AG10803 (cell line): ENCODE measurements around the gene ANP32A.

Source experiments
- DNase-seq: peaks from one replicate; pipeline ENCODE4 v3.0.0; 2010; ENCODE audit warnings: low read depth
- H3K4me3 ChIP-seq: 2 replicates; pipeline ENCODE4 v1.5.1; 2011; ENCODE audit warnings: mild to moderate bottlenecking, low read length, control low read depth
- TF ChIP-seq, protein P1 (sequence below): conservative IDR thresholded peaks from 2 replicates; pipeline ENCODE4 v1.5.1; 2011; ENCODE audit warnings: mild to moderate bottlenecking, low read length, control low read depth, inconsistent platforms

The ANP32A gene

DNA sequence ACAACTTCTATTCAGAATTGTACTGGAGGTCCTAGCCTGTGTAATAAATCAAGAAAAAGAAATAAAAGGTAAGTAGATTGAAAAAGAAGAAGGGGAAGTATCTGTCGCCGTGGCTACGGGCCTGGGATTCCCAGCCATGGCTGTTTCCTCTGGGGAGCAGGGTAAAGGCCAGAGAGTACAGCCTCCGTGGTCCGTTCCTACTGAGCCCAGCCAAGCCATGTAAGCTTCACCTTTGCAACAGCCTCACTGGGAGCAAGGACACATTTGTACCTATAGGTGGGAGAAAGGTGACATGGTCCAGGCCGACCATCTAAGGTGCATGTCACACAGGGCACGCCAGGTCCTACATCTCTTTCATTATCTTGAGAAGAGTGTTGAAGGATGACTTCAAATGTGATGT, 71.3 kb downstream of the ANP32A start:
- H3K4me3 ChIP-seq: no peak overlapping the region
- no peak for DNase-seq
- TF ChIP-seq, protein P1, sequence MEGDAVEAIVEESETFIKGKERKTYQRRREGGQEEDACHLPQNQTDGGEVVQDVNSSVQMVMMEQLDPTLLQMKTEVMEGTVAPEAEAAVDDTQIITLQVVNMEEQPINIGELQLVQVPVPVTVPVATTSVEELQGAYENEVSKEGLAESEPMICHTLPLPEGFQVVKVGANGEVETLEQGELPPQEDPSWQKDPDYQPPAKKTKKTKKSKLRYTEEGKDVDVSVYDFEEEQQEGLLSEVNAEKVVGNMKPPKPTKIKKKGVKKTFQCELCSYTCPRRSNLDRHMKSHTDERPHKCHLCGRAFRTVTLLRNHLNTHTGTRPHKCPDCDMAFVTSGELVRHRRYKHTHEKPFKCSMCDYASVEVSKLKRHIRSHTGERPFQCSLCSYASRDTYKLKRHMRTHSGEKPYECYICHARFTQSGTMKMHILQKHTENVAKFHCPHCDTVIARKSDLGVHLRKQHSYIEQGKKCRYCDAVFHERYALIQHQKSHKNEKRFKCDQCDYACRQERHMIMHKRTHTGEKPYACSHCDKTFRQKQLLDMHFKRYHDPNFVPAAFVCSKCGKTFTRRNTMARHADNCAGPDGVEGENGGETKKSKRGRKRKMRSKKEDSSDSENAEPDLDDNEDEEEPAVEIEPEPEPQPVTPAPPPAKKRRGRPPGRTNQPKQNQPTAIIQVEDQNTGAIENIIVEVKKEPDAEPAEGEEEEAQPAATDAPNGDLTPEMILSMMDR: no peak

DNA sequence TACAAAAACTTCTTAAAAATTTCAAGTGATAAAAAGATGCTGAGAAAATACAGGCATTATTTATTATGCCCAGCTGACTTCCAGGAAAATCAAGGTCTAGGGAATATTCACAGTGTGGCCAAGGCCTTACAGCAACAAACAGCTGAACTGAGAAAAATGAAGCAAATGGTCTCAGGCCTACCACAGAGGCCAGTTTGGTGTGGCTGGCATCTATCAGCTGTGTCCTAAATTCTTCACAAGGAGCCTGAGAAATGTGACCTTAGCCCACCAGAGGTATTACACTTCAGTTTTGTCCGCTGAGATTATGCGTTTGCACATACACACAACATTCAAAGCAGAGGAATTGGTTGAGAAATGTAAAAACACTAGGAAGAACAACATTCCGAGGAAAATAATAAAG, 77.4 kb downstream of the ANP32A start:
- TF ChIP-seq, protein P1: no peak
- H3K4me3 ChIP-seq: no peak overlapping the region
- DNase-seq: no peak

DNA sequence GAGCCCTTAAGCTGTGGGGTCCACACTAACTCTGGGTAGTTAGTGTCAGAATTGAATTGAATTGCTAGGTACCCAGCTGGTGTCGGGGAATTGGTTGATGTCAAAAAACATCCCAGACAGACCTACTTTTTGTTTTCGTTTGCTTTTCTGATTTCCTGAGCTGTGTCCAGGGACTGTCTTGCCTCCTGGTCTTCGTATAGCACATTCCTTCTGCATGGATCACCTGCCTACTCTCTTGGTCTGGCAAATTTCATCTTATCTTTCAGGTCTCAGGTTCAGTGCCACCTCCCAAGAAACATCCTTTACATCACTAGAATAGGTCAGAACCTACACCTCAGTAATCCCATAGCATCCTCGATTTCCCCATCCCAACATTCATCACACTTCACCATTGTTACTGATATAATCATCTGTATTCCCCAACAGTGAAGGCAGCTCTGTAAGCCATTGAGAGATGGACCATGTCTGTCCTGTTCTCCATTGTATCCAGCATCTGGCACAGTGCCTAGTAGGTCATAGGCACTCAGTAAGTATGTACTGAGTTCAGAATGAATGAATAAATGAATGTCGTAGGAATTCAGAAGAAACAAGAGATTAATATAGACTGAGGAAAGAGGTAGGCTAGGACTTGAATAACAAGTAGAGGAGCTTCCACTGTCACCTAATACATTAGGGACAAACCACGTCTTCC, 81.2 kb downstream of the ANP32A start:
- DNase-seq: no peak
- no peak overlapping the region for H3K4me3 ChIP-seq
- TF ChIP-seq, protein P1: no peak

DNA sequence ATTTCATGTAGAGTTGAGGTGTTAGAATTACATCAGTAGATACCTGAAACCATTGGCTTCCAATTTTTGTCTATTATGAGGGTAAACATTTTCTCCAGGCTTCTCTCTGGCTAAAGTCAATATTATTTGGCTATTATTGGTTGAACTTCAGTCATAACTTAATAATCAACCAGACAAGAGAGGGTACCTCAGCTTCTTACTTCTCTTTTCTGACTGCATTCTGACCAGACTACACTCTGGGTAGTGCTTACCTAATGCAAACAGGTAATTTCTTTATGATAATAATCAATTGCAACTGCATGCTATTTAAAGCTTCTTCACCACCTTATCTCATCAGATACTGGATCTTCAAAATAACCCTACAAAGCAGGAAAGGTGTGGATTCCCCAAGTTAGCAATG, 85.1 kb downstream of the ANP32A start:
- no peak for DNase-seq
- TF ChIP-seq, protein P1: no peak

DNA sequence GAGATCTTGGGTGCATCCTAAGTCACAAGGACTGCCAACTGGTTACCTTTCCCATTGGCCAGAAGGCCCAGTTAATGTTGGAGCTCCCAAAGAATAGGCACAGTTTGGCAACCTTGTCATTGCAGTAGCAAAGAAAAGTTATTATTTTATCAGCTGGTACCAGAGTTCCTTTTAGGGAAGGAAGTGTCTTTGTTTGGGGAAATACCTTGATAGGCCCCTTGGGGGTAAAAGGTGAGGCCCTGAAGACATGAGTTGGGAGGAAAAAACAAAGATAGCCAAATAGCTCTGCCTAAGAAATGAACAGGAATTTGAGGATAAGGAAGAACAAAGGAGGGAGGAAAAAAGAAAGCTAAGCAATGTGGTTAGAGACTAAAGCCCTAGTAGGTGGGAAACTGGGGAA, 85.8 kb downstream of the ANP32A start:
- DNase-seq: no peak
- TF ChIP-seq, protein P1: no peak
- no peak overlapping the region for H3K4me3 ChIP-seq

More for the DNA sequence above, 85.1 kb downstream of the ANP32A start:
- H3K4me3 ChIP-seq: no peak overlapping the region

DNA sequence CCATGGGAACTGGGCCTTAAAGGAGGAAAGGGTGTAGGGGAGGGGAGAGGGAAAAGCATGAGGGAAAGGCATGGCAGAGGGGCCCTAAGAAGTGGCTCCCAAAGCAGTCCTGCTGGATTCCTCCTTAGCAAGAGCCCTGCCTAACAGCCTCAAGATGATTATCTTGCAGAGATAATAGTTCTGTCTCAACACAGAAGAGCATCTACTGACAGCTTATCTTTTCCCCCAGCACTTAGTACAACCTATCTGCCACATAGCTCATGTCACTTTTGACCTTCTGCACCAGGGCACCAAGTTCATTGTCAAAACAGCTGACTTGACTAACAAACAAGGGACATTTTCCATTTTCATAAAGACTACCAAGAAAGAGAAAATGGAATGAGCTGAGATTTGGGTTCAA, 86.3 kb downstream of the ANP32A start:
- TF ChIP-seq, protein P1: no peak
- DNase-seq: no peak

DNA sequence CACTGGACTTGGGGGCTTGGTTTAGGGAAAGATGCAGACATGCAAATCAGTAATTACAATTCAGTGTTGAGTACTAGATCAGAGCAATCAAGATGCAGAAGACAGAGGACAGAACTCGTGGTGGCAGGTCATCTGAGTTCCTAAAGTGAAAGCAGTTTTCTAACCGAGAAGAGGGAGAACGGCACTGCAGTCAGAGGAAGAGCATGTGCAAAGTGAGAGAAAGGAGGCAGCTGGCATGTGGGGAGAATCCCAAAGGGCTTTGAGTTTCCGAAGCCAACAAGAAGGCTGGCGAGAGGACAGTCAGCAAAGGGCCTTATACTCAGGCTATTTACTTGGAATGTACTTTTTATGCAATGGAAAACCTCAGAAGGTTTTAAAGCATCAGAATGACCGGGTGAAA, 87.0 kb downstream of the ANP32A start:
- peak; percentile 52 for DNase-seq
- H3K4me3 ChIP-seq: no peak overlapping the region
- TF ChIP-seq, protein P1: no peak

More for the DNA sequence above, 86.3 kb downstream of the ANP32A start:
- no peak overlapping the region for H3K4me3 ChIP-seq
